ENCODE results near the gene WDR75. TPM values are rescaled to one million over a fixed set of nuclear protein-coding genes. Genes with fewer than 3 reads are reported as not detected.

WDR75 gene
- total RNA-seq, 5 donors from 2014 or later (not counting 1 experiment from before 2014, with no cell fraction given): 44.4 to 61.7 (median 49.7) TPM

DNA sequence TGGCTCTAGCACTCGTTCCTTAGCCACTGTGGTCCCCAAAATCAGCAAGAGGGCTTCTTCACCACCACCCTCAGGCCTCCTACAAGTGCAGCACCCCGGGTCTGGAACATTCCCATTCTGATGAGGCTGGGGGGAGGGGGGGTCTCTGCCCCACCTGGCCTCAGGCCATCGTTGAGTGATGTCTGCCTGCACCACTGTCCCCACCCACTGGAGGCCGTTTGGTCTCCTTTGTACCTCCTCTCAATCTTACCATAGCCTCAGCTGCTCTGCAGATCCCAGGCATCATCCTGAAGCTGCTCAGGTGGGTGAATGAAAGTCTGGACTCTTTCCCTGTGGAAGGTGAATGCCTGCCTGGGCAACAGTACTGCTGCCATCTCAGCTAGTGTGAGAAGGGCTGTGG lies 42.3 kb downstream of the WDR75 start:
- Mint-ChIP-seq H3K9me3 (no peaks in the 10 kb centered on the region), H3K27me3 (peaks cover 0 to 3% of the 10 kb centered on the region in 2 donors), H3K36me3 (no peaks in the 10 kb centered on the region), H3K27ac (no peak overlapping the region), H3K4me1 (no peaks in the 10 kb centered on the region), H3K4me3 (no peak overlapping the region)
- Histone ChIP-seq H3K36me3 (ENCODE audit: control insufficient read depth in 2 of 2, extremely low read depth in 1 of 2, insufficient read depth in 1 of 2, low read length in 1 of 2) (no peaks in the 10 kb centered on the region), H3K4me1 (ENCODE audit: control insufficient read depth in 1 of 2, extremely low read depth in 1 of 2, insufficient read depth in 2 of 2, low read length in 2 of 2) (no peaks in the 10 kb centered on the region), H3K9me3 (no peaks in the 10 kb centered on the region), H3K27ac (ENCODE audit: low read length) (no peak overlapping the region), H3K4me3 (ENCODE audit: control insufficient read depth in 1 of 2, extremely low read depth in 1 of 2, low read length in 1 of 2) (no peak overlapping the region), H3K27me3 (replicated peaks in 1 of 2; ENCODE audit: control insufficient read depth in 2 of 2, extremely low read depth in 1 of 2, insufficient read depth in 2 of 2, low read length in 1 of 2) (peaks cover 0 to 7% of the 10 kb centered on the region in 2 experiments)
- no peak for DNase-seq
- no CpG with 5 or more reads among the region's 4 CpGs for WGBS (ENCODE audit: insufficient coverage)
- ChIA-PET POLR2A (no interaction called here), CTCF (no interaction called here)
- ATAC-seq (replicated peaks in 1 of 4): no peak

DNA sequence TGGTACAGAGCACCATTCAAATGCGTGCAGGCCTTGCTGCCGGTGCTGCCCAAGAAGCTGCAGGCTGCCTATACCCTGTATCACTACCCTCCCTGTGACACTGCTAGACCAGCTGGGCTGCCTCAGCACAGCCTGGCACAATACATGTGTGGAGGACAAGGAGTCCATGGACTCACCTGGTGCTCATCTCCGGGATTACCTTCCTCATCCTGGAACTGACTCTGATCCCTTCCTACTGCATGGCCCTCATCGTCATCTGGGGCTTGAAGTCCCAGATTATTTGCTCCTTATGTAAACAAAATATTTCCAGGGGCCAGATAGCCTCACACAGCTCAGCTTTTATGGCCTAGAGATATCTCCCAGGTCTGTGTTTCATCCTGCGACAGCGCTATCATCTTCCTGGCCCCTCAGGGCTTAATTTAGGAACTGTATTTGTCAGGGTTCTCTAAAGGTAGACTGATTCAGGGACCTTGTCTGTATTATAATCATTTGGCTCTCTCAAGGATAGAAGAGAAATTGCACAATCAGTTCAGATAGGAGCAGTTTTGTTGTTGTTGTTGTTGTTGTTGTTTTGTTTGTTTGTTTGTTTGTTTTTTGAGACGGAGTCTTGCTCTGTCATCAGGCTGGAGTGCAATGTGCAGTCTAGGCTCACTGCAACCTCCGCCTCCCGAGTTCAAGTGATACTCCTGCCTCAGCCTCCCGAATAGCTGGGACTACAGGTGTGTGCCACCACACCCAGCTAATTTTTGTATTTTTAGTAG lies 42.9 kb downstream of the WDR75 start:
- no peaks in the 10 kb centered on the region for H3K9me3 Mint-ChIP-seq
- H3K36me3 Mint-ChIP-seq: no peaks in the 10 kb centered on the region
- H3K27me3 Mint-ChIP-seq: peaks cover 0 to 3% of the 10 kb centered on the region in 2 donors
- peaks cover 0 to 7% of the 10 kb centered on the region in 2 experiments for H3K27me3 ChIP-seq (replicated peaks in 1 of 2; ENCODE audit: control insufficient read depth in 2 of 2, extremely low read depth in 1 of 2, insufficient read depth in 2 of 2, low read length in 1 of 2)
- H3K4me1 Mint-ChIP-seq: no peaks in the 10 kb centered on the region
- ATAC-seq (replicated peaks in 1 of 4) (no peak), DNase-seq (no peak)
- no peak overlapping the region for H3K4me3 ChIP-seq (ENCODE audit: control insufficient read depth in 1 of 2, extremely low read depth in 1 of 2, low read length in 1 of 2)
- H3K9me3 ChIP-seq: no peaks in the 10 kb centered on the region
- ChIA-PET POLR2A (interaction anchor here in 1 of 2 donors (0.6 kb wide), 1 partner anchor 1629 kb away, joined by 3 read pairs; no protein-coding TSS in a partner anchor), CTCF (no interaction called here)
- no peak overlapping the region for H3K4me3 Mint-ChIP-seq
- WGBS (ENCODE audit: insufficient coverage): 87% methylated on average over 7 of the region's 10 CpGs
- H3K4me1 ChIP-seq (ENCODE audit: control insufficient read depth in 1 of 2, extremely low read depth in 1 of 2, insufficient read depth in 2 of 2, low read length in 2 of 2): no peaks in the 10 kb centered on the region
- H3K27ac ChIP-seq (ENCODE audit: low read length): no peak overlapping the region
- no peaks in the 10 kb centered on the region for H3K36me3 ChIP-seq (ENCODE audit: control insufficient read depth in 2 of 2, extremely low read depth in 1 of 2, insufficient read depth in 1 of 2, low read length in 1 of 2)
- H3K27ac Mint-ChIP-seq: no peak overlapping the region

DNA sequence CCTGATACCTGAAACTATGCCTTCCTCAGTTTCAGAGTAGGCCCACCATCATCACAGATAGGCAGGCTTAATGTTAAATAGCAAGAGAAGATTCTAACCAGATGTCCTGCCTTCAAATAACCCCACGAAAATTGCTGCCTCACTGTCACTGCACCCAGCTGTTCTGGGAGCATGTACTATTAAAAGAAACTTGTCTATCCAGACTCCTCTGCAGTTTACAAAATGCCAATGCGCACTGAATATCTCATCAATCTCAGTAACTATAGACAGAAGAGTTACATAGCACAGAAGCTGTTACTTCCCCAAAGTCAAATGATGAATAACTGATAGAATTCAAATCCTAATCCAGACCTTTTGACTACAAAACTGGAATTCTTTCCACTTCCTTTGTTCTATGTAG lies 43.9 kb downstream of the WDR75 start:
- no peak for ATAC-seq (replicated peaks in 1 of 4)
- H3K4me1 ChIP-seq (ENCODE audit: control insufficient read depth in 1 of 2, extremely low read depth in 1 of 2, insufficient read depth in 2 of 2, low read length in 2 of 2): no peaks in the 10 kb centered on the region
- WGBS (ENCODE audit: insufficient coverage): 40% methylated on average over 1 of the region's 2 CpGs
- H3K4me3 ChIP-seq (ENCODE audit: control insufficient read depth in 1 of 2, extremely low read depth in 1 of 2, low read length in 1 of 2): no peak overlapping the region
- no peaks in the 10 kb centered on the region for H3K9me3 ChIP-seq
- no peaks in the 10 kb centered on the region for H3K9me3 Mint-ChIP-seq
- H3K36me3 ChIP-seq (ENCODE audit: control insufficient read depth in 2 of 2, extremely low read depth in 1 of 2, insufficient read depth in 1 of 2, low read length in 1 of 2): no peaks in the 10 kb centered on the region
- peaks cover 0 to 3% of the 10 kb centered on the region in 2 donors for H3K27me3 Mint-ChIP-seq
- POLR2A ChIA-PET: interaction anchor here in 1 of 2 donors (0.6 kb wide), 1 partner anchor 1630 kb away, joined by 3 read pairs; no protein-coding TSS in a partner anchor
- no peaks in the 10 kb centered on the region for H3K36me3 Mint-ChIP-seq
- H3K27me3 ChIP-seq (replicated peaks in 1 of 2; ENCODE audit: control insufficient read depth in 2 of 2, extremely low read depth in 1 of 2, insufficient read depth in 2 of 2, low read length in 1 of 2): peaks cover 0 to 7% of the 10 kb centered on the region in 2 experiments
- CTCF ChIA-PET: interaction anchor here in 1 of 2 donors (0.6 kb wide), 1 partner anchor 92 kb away, joined by 3 read pairs; no protein-coding TSS in a partner anchor
- H3K27ac ChIP-seq (ENCODE audit: low read length): no peak overlapping the region
- no peaks in the 10 kb centered on the region for H3K4me1 Mint-ChIP-seq
- no peak for DNase-seq
- no peak overlapping the region for H3K4me3 Mint-ChIP-seq
- H3K27ac Mint-ChIP-seq: no peak overlapping the region

DNA sequence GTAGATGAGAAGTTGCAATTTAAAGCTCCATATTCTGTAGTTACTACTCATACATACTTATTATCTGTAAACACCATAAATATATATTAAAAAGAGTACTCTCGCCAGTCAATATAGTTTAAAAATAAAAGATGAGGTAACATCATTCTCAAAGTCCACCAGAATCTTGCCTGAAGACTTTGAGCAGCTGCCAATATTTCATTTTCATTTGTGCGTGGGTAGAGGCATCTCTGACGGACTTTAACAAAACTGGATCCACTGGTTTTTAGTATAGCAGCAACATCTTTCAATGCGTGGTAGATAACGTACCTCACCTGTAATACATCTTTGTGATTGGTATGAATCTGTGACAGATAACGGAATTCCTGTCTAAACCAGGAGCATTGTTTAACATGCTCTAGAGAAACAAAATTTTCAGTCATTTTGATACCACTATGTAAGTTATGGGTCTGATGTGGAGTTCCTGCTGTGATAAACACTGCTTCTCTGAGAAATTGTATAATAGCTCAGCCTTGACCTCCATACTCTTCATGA lies 45.0 kb downstream of the WDR75 start:
- 100% methylated on average over 1 of the region's 6 CpGs for WGBS (ENCODE audit: insufficient coverage)
- no peaks in the 10 kb centered on the region for H3K4me1 Mint-ChIP-seq
- CTCF ChIA-PET: no interaction called here

DNA sequence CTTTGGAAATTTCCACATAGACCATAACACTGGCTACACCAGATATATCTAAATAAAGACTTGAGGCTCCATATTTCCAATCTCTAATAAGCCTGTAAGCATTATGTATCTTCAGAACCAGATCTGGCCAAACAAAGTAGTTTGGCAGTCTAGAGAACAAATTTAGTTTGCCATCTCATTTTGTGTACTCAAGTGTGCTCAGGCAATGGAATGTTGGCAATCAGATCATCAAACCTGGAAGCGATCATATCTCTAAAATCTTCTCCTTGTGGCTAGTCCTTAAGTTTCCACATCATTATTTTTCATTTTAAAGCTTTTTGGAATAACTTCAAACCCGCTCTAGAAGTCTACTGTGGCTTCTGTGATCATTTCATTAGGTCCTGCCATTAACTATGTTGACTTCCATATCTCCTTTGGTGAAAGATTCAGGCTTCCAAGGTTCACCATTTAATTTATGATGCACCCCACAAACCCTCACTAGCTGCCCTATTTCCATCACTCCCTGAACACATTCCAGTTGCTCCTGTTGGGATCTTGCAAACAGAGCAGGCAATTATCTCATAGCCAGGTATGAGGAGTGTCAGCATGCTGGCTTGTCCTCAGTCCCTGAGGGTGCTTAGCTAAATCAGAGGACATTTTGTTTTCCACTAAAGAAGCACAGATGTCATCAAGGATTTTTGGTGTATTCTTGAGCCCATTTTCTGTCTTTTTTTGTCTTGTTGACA lies 46.2 kb downstream of the WDR75 start:
- no peaks in the 10 kb centered on the region for H3K36me3 ChIP-seq (ENCODE audit: control insufficient read depth in 2 of 2, extremely low read depth in 1 of 2, insufficient read depth in 1 of 2, low read length in 1 of 2)
- H3K4me1 Mint-ChIP-seq: no peaks in the 10 kb centered on the region
- ChIA-PET POLR2A (no interaction called here), CTCF (no interaction called here)
- H3K4me1 ChIP-seq (ENCODE audit: control insufficient read depth in 1 of 2, extremely low read depth in 1 of 2, insufficient read depth in 2 of 2, low read length in 2 of 2): no peaks in the 10 kb centered on the region
- H3K4me3 Mint-ChIP-seq: no peak overlapping the region
- ATAC-seq (replicated peaks in 1 of 4) (no peak), DNase-seq (no peak)
- H3K9me3 ChIP-seq: no peaks in the 10 kb centered on the region
- 69% methylated on average over 2 of the region's 2 CpGs for WGBS (ENCODE audit: insufficient coverage)
- no peak overlapping the region for H3K4me3 ChIP-seq (ENCODE audit: control insufficient read depth in 1 of 2, extremely low read depth in 1 of 2, low read length in 1 of 2)
- no peaks in the 10 kb centered on the region for H3K9me3 Mint-ChIP-seq
- peaks cover 0 to 7% of the 10 kb centered on the region in 2 experiments for H3K27me3 ChIP-seq (replicated peaks in 1 of 2; ENCODE audit: control insufficient read depth in 2 of 2, extremely low read depth in 1 of 2, insufficient read depth in 2 of 2, low read length in 1 of 2)
- peaks cover 11 to 12% of the 10 kb centered on the region in 2 donors for H3K27me3 Mint-ChIP-seq
- no peak overlapping the region for H3K27ac Mint-ChIP-seq
- H3K36me3 Mint-ChIP-seq: no peaks in the 10 kb centered on the region
- no peak overlapping the region for H3K27ac ChIP-seq (ENCODE audit: low read length)

More for the DNA sequence above, 45.0 kb downstream of the WDR75 start:
- H3K27ac ChIP-seq (ENCODE audit: low read length): no peak overlapping the region
- Mint-ChIP-seq H3K4me3 (no peak overlapping the region), H3K36me3 (no peaks in the 10 kb centered on the region), H3K27ac (no peak overlapping the region), H3K27me3 (peaks cover 7 to 9% of the 10 kb centered on the region in 2 donors), H3K9me3 (no peaks in the 10 kb centered on the region)
- no peaks in the 10 kb centered on the region for H3K36me3 ChIP-seq (ENCODE audit: control insufficient read depth in 2 of 2, extremely low read depth in 1 of 2, insufficient read depth in 1 of 2, low read length in 1 of 2)
- H3K4me3 ChIP-seq (ENCODE audit: control insufficient read depth in 1 of 2, extremely low read depth in 1 of 2, low read length in 1 of 2): no peak overlapping the region
- DNase-seq: no peak
- POLR2A ChIA-PET: no interaction called here
- ATAC-seq (replicated peaks in 1 of 4): no peak
- H3K27me3 ChIP-seq (replicated peaks in 1 of 2; ENCODE audit: control insufficient read depth in 2 of 2, extremely low read depth in 1 of 2, insufficient read depth in 2 of 2, low read length in 1 of 2): peaks cover 0 to 7% of the 10 kb centered on the region in 2 experiments
- H3K4me1 ChIP-seq (ENCODE audit: control insufficient read depth in 1 of 2, extremely low read depth in 1 of 2, insufficient read depth in 2 of 2, low read length in 2 of 2): no peaks in the 10 kb centered on the region
- H3K9me3 ChIP-seq: no peaks in the 10 kb centered on the region

DNA sequence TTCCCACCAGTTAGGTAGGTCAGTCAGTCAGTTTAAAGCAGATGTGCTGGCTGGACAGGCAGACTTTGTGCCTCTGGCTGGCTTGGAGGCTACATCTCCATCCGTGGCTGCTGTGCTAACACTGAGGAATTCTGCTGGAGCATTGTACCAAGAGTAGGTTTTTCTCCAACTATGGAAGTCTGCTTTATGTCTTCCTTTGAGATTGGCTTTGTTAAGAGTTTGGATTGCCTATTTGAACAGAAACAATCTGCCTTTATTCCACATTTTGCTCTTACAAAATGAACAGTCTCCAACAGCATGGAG lies 46.7 kb downstream of the WDR75 start:
- H3K27me3 ChIP-seq (replicated peaks in 1 of 2; ENCODE audit: control insufficient read depth in 2 of 2, extremely low read depth in 1 of 2, insufficient read depth in 2 of 2, low read length in 1 of 2): peaks cover 0 to 7% of the 10 kb centered on the region in 2 experiments
- ChIA-PET CTCF (no interaction called here), POLR2A (no interaction called here)
- H3K4me3 ChIP-seq (ENCODE audit: control insufficient read depth in 1 of 2, extremely low read depth in 1 of 2, low read length in 1 of 2): no peak overlapping the region
- no peaks in the 10 kb centered on the region for H3K9me3 ChIP-seq
- no peak overlapping the region for H3K4me3 Mint-ChIP-seq
- no peak overlapping the region for H3K27ac Mint-ChIP-seq
- no CpG with 5 or more reads among the region's 1 CpG for WGBS (ENCODE audit: insufficient coverage)
- no peak overlapping the region for H3K27ac ChIP-seq (ENCODE audit: low read length)
- no peaks in the 10 kb centered on the region for H3K36me3 Mint-ChIP-seq
- no peaks in the 10 kb centered on the region for H3K4me1 ChIP-seq (ENCODE audit: control insufficient read depth in 1 of 2, extremely low read depth in 1 of 2, insufficient read depth in 2 of 2, low read length in 2 of 2)
- DNase-seq: no peak
- no peaks in the 10 kb centered on the region for H3K9me3 Mint-ChIP-seq
- H3K27me3 Mint-ChIP-seq: peaks cover 9 to 13% of the 10 kb centered on the region in 2 donors
- H3K36me3 ChIP-seq (ENCODE audit: control insufficient read depth in 2 of 2, extremely low read depth in 1 of 2, insufficient read depth in 1 of 2, low read length in 1 of 2): no peaks in the 10 kb centered on the region
- H3K4me1 Mint-ChIP-seq: no peaks in the 10 kb centered on the region
- no peak for ATAC-seq (replicated peaks in 1 of 4)

Measured in T-cell (primary cell).